Bone marrow (tissue), 2 donors: ENCODE data around the gene ATRNL1.

Experiments
- DNase-seq, 2 donors: peaks; one replicate each; lab custom pipeline; 2025; lab: John Stamatoyannopoulos, UW

ATRNL1 gene

DNA sequence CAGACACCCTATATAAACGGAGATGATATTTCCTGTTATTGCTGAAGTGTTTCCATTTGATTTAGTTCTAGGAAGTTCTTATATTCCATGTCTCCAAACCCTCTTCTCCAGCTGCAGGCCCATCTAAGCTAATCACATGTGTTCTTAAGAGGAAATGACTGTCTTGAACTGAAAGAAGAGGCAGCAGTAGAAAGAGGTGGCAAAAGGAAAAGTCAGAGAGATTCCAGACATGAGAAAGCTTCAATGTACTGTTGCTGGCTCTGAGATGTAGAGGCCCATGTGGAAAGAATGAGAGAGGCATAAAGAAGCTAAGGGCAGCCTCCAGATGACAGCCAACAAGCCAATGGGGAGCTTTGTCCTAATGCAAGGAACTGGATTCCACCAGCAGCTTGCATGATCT, 892.6 kb downstream of the ATRNL1 start:
- no peak for DNase-seq

GRCh38 chr10:115988380-115988779, 895.2 kb downstream of the ATRNL1 start:
- DNase-seq, result no peak

- DNase-seq, result no peak
Measured at GRCh38 chr10:115989621-115990020, 896.5 kb downstream of the ATRNL1 start.

- DNase-seq, result no peak
Measured at GRCh38 chr10:115992236-115992986, 899.2 kb downstream of the ATRNL1 start.

- DNase-seq, result no peak
Measured at GRCh38 chr10:115996031-115996430, 902.9 kb downstream of the ATRNL1 start.

- DNase-seq, result no peak
Measured at GRCh38 chr10:115998301-115998700, 905.1 kb downstream of the ATRNL1 start.
